ENCODE measurements around the gene UQCC2.

GRCh38 chr6:33732385-33732784 lies 20.9 kb upstream of the UQCC2 start:
- TF ChIP-seq, protein P1, sequence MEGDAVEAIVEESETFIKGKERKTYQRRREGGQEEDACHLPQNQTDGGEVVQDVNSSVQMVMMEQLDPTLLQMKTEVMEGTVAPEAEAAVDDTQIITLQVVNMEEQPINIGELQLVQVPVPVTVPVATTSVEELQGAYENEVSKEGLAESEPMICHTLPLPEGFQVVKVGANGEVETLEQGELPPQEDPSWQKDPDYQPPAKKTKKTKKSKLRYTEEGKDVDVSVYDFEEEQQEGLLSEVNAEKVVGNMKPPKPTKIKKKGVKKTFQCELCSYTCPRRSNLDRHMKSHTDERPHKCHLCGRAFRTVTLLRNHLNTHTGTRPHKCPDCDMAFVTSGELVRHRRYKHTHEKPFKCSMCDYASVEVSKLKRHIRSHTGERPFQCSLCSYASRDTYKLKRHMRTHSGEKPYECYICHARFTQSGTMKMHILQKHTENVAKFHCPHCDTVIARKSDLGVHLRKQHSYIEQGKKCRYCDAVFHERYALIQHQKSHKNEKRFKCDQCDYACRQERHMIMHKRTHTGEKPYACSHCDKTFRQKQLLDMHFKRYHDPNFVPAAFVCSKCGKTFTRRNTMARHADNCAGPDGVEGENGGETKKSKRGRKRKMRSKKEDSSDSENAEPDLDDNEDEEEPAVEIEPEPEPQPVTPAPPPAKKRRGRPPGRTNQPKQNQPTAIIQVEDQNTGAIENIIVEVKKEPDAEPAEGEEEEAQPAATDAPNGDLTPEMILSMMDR (IDR thresholded peaks at IDR 0.05; ENCODE audit: low read length) = no peak
- no peak for TF ChIP-seq EZH2 (IDR thresholded peaks at IDR 0.05; ENCODE audit: borderline replicate concordance, low read length)
